Heart left ventricle (tissue), 13 donors: ENCODE data around the gene CDKL2.
"Not testable (repeated sequence)": the region's sequence is repeated elsewhere in the genome, so short reads cannot be mapped to it uniquely, and the experiment has no call there.

ENCODE experiments used
- POLR2A ChIP-seq, 2 donors: fragments of 450-650 bp; IDR thresholded peaks; one replicate each; pipeline ENCODE4 v1.6.1; 2017; ENCODE audit warnings: antibody characterized with exemption in 2 of 2, mild to moderate bottlenecking in 2 of 2, moderate library complexity in 2 of 2
- TF ChIP-seq, protein P1 (sequence below), 12 donors: fragments of 200-600 bp; sonication (generic) in 4 of 12; IDR thresholded peaks; one replicate each; pipeline versions ENCODE4 v1.5.0 to v1.8.0; 2018 to 2022; ENCODE audit warnings: antibody characterized with exemption in 12 of 12, mild to moderate bottlenecking in 5 of 12
- donor health status: ischemic (EF 13 %, LVEDD 7.1; RV severe dilation, severe dysfunction).
- donor health status: DM: no; HTN: yes; CAD: no.
- donor health status: DM: no; HTN: no; CAD: no.
- donor health status: ischemic (EF 25% LVEDD 6.9; RV normal size, moderate dysfunction).
- donor health status: ischemic (EF 25% LVEDD 5.7; RV mildly dilated, moderate dysfunction).
- donor health status: ischemic (EF 35%, LVEDD 5.7; RV mildly dilated, moderate dysfunction).
- donor health status: nonischemic (EF 11% LVEDD 7.7; RV severe dilation, severe dysfunction).
- donor health status: DM: yes; HTN: yes; CAD: no.
- donor health status: PGD.
- donor health status: ischemic (EF 29% LVEDD 5.4; RV normal size, mild dysfunction).
- donor health status: nonischemic (EF 23%, LVEDD 6.1; RV moderate dilation, normal function).

DNA sequence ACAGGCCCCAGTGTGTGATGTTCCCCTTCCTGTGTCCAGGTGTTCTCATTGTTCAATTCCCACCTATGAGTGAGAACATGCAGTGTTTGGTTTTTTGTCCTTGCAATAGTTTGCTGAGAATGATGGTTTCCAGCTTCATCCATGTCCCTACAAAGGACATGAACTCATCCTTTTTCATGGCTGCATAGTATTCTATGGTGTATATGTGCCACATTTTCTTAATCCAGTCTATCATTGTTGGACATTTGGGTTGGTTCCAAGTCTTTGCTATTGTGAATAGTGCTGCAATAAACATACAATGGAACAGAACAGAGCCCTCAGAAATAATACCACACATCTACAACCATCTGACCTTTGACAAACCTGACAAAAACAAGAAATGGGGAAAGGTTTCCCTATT lies 96.4 kb downstream of the CDKL2 start:
- TF ChIP-seq, protein P1, sequence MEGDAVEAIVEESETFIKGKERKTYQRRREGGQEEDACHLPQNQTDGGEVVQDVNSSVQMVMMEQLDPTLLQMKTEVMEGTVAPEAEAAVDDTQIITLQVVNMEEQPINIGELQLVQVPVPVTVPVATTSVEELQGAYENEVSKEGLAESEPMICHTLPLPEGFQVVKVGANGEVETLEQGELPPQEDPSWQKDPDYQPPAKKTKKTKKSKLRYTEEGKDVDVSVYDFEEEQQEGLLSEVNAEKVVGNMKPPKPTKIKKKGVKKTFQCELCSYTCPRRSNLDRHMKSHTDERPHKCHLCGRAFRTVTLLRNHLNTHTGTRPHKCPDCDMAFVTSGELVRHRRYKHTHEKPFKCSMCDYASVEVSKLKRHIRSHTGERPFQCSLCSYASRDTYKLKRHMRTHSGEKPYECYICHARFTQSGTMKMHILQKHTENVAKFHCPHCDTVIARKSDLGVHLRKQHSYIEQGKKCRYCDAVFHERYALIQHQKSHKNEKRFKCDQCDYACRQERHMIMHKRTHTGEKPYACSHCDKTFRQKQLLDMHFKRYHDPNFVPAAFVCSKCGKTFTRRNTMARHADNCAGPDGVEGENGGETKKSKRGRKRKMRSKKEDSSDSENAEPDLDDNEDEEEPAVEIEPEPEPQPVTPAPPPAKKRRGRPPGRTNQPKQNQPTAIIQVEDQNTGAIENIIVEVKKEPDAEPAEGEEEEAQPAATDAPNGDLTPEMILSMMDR (IDR thresholded peaks at IDR 0.05) = not testable (repeated sequence)
- not testable (repeated sequence) for TF ChIP-seq POLR2A (IDR thresholded peaks at IDR 0.05)
